Measurements from ENCODE around the gene TYMS.

The TYMS gene

DNA sequence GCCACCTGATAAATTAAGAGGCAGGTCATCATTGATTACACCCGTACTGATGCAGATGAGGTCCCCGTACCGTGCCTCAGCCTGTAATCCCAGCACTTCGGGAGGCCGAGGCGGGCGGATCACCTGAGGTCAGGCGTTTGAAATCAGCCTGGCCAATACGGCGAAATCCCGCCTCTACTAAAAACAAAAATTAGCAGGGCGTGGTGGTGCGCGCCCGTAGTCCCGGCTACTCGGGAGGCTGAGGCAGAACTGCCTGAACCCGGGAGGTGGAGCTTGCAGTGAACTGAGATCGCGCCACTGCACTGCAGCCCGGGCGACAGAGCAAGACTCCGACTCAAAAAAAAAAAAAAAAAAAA is 55.7 kb downstream of the TYMS start:
- ChIA-PET CTCF (interaction anchor here (0.6 to 2.3 kb wide), 26 partner anchors 8 to 133 kb away, joined by 3 to 25 read pairs (median 4); no protein-coding TSS in a partner anchor), POLR2A (interaction anchor here (0.7 to 1.2 kb wide), 3 partner anchors 10 to 76 kb away, joined by 3 to 5 read pairs (median 4); no protein-coding TSS in a partner anchor)
- DNase-seq (ENCODE audit: extremely low spot score) = no peak
- TF ChIP-seq, protein P1, sequence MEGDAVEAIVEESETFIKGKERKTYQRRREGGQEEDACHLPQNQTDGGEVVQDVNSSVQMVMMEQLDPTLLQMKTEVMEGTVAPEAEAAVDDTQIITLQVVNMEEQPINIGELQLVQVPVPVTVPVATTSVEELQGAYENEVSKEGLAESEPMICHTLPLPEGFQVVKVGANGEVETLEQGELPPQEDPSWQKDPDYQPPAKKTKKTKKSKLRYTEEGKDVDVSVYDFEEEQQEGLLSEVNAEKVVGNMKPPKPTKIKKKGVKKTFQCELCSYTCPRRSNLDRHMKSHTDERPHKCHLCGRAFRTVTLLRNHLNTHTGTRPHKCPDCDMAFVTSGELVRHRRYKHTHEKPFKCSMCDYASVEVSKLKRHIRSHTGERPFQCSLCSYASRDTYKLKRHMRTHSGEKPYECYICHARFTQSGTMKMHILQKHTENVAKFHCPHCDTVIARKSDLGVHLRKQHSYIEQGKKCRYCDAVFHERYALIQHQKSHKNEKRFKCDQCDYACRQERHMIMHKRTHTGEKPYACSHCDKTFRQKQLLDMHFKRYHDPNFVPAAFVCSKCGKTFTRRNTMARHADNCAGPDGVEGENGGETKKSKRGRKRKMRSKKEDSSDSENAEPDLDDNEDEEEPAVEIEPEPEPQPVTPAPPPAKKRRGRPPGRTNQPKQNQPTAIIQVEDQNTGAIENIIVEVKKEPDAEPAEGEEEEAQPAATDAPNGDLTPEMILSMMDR (IDR thresholded peaks at IDR 0.05; ENCODE audit: control extremely low read depth, extremely low read depth, low read depth, missing control alignments) = no peak

DNA sequence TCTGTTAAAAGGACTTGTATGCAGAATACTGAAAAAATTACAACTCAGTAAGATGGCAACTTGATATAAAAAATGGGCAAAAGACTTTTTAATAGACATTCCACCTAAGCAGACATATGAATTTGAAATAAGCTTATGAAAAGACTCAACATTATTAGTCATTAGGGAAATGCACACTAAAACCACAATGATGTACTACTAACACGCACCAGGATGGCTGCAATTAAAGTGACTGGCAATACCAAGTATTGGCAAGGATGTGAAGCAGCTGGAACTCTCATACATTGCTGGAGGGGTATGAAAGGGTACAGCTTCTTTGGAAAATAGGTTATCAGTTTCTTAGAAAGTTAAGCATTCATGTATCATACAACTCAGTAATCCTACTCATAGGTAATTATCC is 58.2 kb downstream of the TYMS start:
- ChIA-PET CTCF (interaction anchor here (0.8 to 1.6 kb wide), 9 partner anchors 8 to 124 kb away, joined by 3 to 6 read pairs (median 4); no protein-coding TSS in a partner anchor), POLR2A (no interaction called here)
- TF ChIP-seq, protein P1 (IDR thresholded peaks at IDR 0.05; ENCODE audit: control extremely low read depth, extremely low read depth, low read depth, missing control alignments) = no peak
- no peak for DNase-seq (ENCODE audit: extremely low spot score)

- DNase-seq (ENCODE audit: extremely low spot score) = no peak
- TF ChIP-seq, protein P1 (IDR thresholded peaks at IDR 0.05; ENCODE audit: control extremely low read depth, extremely low read depth, low read depth, missing control alignments) = no peak
- ChIA-PET CTCF (interaction anchor here (1.0 to 1.9 kb wide), 4 partner anchors 14 to 122 kb away, joined by 3 to 5 read pairs (median 4); no protein-coding TSS in a partner anchor), POLR2A (no interaction called here)
Observed at GRCh38 chr18:717003-717402, 59.5 kb downstream of the TYMS start.
